HEK293 (cell line): ENCODE results near the gene OR52W1.

Source experiments
- CTCF ChIA-PET: fragments of 350-600 bp; formaldehyde crosslinking; extraction: SDS; loops from one replicate; lab custom pipeline; 2021; ENCODE audit warnings: antibody characterized with exemption; lab: Yijun Ruan, JAX
- POLR2A ChIA-PET: fragments of 300-600 bp; formaldehyde crosslinking; extraction: SDS; loops from one replicate; lab custom pipeline; 2020; ENCODE audit warnings: antibody characterized with exemption, inconsistent platforms; lab: Yijun Ruan, JAX
- H3K27ac ChIP-seq: fragments of 200-500 bp; sonication (Bioruptor generic); 2 replicates; pipeline ENCODE4 v1.5.1; 2014; ENCODE audit warnings: low read depth, low read length, control low read depth, inconsistent platforms; ENCODE audit errors: extremely low read depth
- H3K36me3 ChIP-seq, 2 experiments: fragments of 200-500 bp in 1 of 2; sonication (Bioruptor generic) in 1 of 2; 1 replicate in 1 of 2; 2 replicates in 1 of 2; pipeline ENCODE4 v1.5.1; 2014 to 2017; ENCODE audit warnings: inconsistent platforms in 2 of 2, low read length in 2 of 2; ENCODE audit not compliant: control insufficient read depth in 2 of 2, insufficient read depth in 1 of 2
- H3K4me1 ChIP-seq: fragments of 200-500 bp; sonication (Bioruptor generic); 2 replicates; pipeline ENCODE4 v1.5.1; 2014; ENCODE audit warnings: mild to moderate bottlenecking, low read length, inconsistent platforms; ENCODE audit not compliant: control insufficient read depth, insufficient read depth
- H3K4me3 ChIP-seq: 2 replicates; pipeline ENCODE4 v1.5.1; 2011; ENCODE audit warnings: low read depth, mild to moderate bottlenecking, control low read depth, low read length, moderate library complexity
- H3K9me3 ChIP-seq: fragments of 200-500 bp; sonication (Bioruptor generic); 2 replicates; pipeline ENCODE4 v1.5.1; 2014; ENCODE audit warnings: low read depth, low read length, inconsistent platforms; ENCODE audit not compliant: control insufficient read depth, insufficient read depth
- EGR2 ChIP-seq: fragments of 450-650 bp; formaldehyde crosslinking; IDR thresholded peaks from 2 replicates; pipeline ENCODE4 v1.5.1; 2016; ENCODE audit warnings: low read depth, missing biosample characterization, missing genetic modification characterization
- HOXC10 ChIP-seq: sonication (generic); formaldehyde crosslinking; IDR thresholded peaks from 2 replicates; pipeline ENCODE4 v1.8.1; 2023; ENCODE audit warnings: mild to moderate bottlenecking, missing genetic modification reagents
- KLF17 ChIP-seq: fragments of 450-650 bp; formaldehyde crosslinking; IDR thresholded peaks from 2 replicates; pipeline ENCODE4 v1.5.1; 2016; ENCODE audit warnings: missing biosample characterization, missing genetic modification characterization
- SETDB1 ChIP-seq: IDR thresholded peaks from one replicate; pipeline ENCODE4 v1.6.1; 2017; ENCODE audit warnings: mild to moderate bottlenecking, low read length, moderate library complexity, mixed read lengths; ENCODE audit not compliant: insufficient read length
- SP3 ChIP-seq: fragments of 450-650 bp; formaldehyde crosslinking; IDR thresholded peaks from 2 replicates; pipeline ENCODE4 v1.5.1; 2016; ENCODE audit warnings: missing biosample characterization, missing genetic modification characterization
- ZBTB6 ChIP-seq: fragments of 450-650 bp; formaldehyde crosslinking; IDR thresholded peaks from 2 replicates; pipeline ENCODE4 v1.5.1; 2017; ENCODE audit warnings: missing biosample characterization, missing genetic modification characterization
- ZFP3 ChIP-seq: fragments of 450-650 bp; formaldehyde crosslinking; IDR thresholded peaks from 2 replicates; pipeline ENCODE4 v1.5.1; 2016; ENCODE audit warnings: low read depth, missing biosample characterization, missing genetic modification characterization
- ZNF114 ChIP-seq: fragments of 450-650 bp; formaldehyde crosslinking; IDR thresholded peaks from 2 replicates; pipeline ENCODE4 v1.5.0; 2017; ENCODE audit warnings: missing biosample characterization, missing genetic modification characterization
- ZNF174 ChIP-seq: fragments of 450-650 bp; formaldehyde crosslinking; IDR thresholded peaks from 2 replicates; pipeline ENCODE4 v1.5.0; 2017; ENCODE audit warnings: missing biosample characterization, mild to moderate bottlenecking, missing genetic modification characterization
- ZNF184 ChIP-seq: fragments of 450-650 bp; IDR thresholded peaks from 2 replicates; pipeline ENCODE4 v1.5.1; 2018; ENCODE audit warnings: missing biosample characterization, mild to moderate bottlenecking, missing genetic modification characterization
- ZNF324 ChIP-seq: fragments of 450-650 bp; formaldehyde crosslinking; IDR thresholded peaks from 2 replicates; pipeline ENCODE4 v1.5.1; 2016; ENCODE audit warnings: missing biosample characterization, missing genetic modification characterization
- ZNF423 ChIP-seq: fragments of 450-650 bp; formaldehyde crosslinking; IDR thresholded peaks from 2 replicates; pipeline ENCODE4 v1.5.1; 2016; ENCODE audit warnings: missing biosample characterization, missing genetic modification characterization
- ZNF530 ChIP-seq: fragments of 450-650 bp; formaldehyde crosslinking; IDR thresholded peaks from 2 replicates; pipeline ENCODE4 v1.5.1; 2016; ENCODE audit warnings: low read depth, missing biosample characterization, missing genetic modification characterization
- ZNF600 ChIP-seq: fragments of 450-650 bp; formaldehyde crosslinking; IDR thresholded peaks from 2 replicates; pipeline ENCODE4 v1.5.1; 2016; ENCODE audit warnings: missing biosample characterization, missing genetic modification characterization
- ZNF654 ChIP-seq: fragments of 450-650 bp; formaldehyde crosslinking; IDR thresholded peaks from 2 replicates; pipeline ENCODE4 v1.5.1; 2016; ENCODE audit warnings: low read depth, missing biosample characterization, missing genetic modification characterization
- ZNF776 ChIP-seq: fragments of 450-650 bp; formaldehyde crosslinking; IDR thresholded peaks from 2 replicates; pipeline ENCODE4 v1.5.0; 2017; ENCODE audit warnings: missing biosample characterization, missing genetic modification characterization, borderline replicate concordance
- TF ChIP-seq, protein P1 (sequence below): fragments of 450-650 bp; formaldehyde crosslinking; optimal IDR thresholded peaks from 2 replicates; pipeline ENCODE3; 2016; ENCODE audit warnings: missing biosample characterization, mild to moderate bottlenecking, missing genetic modification characterization
- TF ChIP-seq, protein P2 (sequence below): fragments of 450-650 bp; formaldehyde crosslinking; IDR thresholded peaks from 2 replicates; pipeline ENCODE4 v1.5.1; 2016; ENCODE audit warnings: missing biosample characterization, missing genetic modification characterization

Gene OR52W1

GRCh38 chr11:6152126-6152525 is 46.9 kb upstream of the OR52W1 start:
- ChIA-PET CTCF (no interaction called here), POLR2A (no interaction called here)
- H3K27ac ChIP-seq, result no peak overlapping the region
- H3K36me3 ChIP-seq, result no peaks in the 10 kb centered on the region
- H3K4me3 ChIP-seq, result no peak overlapping the region
- H3K9me3 ChIP-seq, result no peaks in the 10 kb centered on the region
- TF ChIP-seq ZNF530 (tag by site-specific recombination), result no peak
- TF ChIP-seq ZNF184 (tag by site-specific recombination), result no peak
- TF ChIP-seq ZFP3 (tag by site-specific recombination), result no peak
- TF ChIP-seq ZNF324, result no peak
- TF ChIP-seq, protein P1, sequence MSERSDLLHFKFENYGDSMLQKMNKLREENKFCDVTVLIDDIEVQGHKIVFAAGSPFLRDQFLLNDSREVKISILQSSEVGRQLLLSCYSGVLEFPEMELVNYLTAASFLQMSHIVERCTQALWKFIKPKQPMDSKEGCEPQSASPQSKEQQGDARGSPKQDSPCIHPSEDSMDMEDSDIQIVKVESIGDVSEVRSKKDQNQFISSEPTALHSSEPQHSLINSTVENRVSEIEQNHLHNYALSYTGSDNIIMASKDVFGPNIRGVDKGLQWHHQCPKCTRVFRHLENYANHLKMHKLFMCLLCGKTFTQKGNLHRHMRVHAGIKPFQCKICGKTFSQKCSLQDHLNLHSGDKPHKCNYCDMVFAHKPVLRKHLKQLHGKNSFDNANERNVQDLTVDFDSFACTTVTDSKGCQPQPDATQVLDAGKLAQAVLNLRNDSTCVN (tag by site-specific recombination), result no peak
- TF ChIP-seq, protein P2, sequence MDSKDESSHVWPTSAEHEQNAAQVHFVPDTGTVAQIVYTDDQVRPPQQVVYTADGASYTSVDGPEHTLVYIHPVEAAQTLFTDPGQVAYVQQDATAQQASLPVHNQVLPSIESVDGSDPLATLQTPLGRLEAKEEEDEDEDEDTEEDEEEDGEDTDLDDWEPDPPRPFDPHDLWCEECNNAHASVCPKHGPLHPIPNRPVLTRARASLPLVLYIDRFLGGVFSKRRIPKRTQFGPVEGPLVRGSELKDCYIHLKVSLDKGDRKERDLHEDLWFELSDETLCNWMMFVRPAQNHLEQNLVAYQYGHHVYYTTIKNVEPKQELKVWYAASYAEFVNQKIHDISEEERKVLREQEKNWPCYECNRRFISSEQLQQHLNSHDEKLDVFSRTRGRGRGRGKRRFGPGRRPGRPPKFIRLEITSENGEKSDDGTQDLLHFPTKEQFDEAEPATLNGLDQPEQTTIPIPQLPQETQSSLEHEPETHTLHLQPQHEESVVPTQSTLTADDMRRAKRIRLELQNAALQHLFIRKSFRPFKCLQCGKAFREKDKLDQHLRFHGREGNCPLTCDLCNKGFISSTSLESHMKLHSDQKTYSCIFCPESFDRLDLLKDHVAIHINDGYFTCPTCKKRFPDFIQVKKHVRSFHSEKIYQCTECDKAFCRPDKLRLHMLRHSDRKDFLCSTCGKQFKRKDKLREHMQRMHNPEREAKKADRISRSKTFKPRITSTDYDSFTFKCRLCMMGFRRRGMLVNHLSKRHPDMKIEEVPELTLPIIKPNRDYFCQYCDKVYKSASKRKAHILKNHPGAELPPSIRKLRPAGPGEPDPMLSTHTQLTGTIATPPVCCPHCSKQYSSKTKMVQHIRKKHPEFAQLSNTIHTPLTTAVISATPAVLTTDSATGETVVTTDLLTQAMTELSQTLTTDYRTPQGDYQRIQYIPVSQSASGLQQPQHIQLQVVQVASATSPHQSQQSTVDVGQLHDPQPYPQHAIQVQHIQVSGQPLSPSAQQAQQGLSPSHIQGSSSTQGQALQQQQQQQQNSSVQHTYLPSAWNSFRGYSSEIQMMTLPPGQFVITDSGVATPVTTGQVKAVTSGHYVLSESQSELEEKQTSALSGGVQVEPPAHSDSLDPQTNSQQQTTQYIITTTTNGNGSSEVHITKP (tag by site-specific recombination), result no peak
- no peak for TF ChIP-seq SETDB1
- no peaks in the 10 kb centered on the region for H3K4me1 ChIP-seq

DNA sequence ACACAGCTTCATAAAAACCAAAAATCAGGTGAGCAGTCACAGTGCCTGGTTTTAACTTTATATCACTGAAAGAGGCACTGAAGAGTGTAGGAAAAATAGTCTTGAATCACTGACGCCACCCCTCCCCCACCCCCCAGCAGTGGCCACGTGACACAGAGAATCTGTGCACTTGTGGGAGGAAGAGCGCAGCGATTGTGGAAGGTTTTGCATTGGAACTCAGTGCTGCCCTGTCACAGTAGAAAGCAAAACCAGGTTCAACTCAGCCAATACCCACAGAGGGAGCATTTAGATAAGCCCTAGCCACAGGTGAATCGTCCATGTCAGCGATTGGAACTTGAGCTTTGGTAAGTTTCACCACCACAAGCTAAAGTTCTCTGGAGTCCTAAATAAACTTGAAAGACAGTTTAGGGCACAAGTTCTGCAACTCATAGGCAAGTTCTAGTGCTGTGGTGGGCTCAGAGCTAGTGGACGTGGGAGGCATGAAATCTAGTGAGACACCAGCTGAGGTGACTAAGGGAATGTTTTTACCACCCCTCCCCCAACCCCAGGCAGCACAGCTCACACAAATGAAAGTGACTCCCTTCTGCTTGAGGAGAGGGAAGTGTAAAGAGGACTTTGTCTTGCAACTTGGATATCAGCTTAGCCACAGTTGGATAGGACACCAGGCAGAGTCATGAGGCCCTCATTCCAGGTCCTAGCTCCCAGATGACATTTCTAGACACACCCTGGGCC is 42.2 kb upstream of the OR52W1 start:
- Histone ChIP-seq H3K9me3 (no peaks in the 10 kb centered on the region), H3K27ac (no peak overlapping the region), H3K36me3 (no peaks in the 10 kb centered on the region), H3K4me3 (no peak overlapping the region), H3K4me1 (no peaks in the 10 kb centered on the region)
- ChIA-PET CTCF (no interaction called here), POLR2A (no interaction called here)
- no peak for TF ChIP-seq SP3 (tag by site-specific recombination)
- TF ChIP-seq ZNF174, result no peak
- TF ChIP-seq ZNF654 (tag by site-specific recombination), result no peak
- TF ChIP-seq ZNF776, result no peak
- TF ChIP-seq KLF17 (tag by site-specific recombination), result no peak
- TF ChIP-seq ZBTB6 (tag by site-specific recombination), result no peak
- TF ChIP-seq ZNF114 (tag by site-specific recombination), result no peak
- no peak for TF ChIP-seq HOXC10 (CRISPR knock-in tag)
- TF ChIP-seq ZNF600 (tag by site-specific recombination), result no peak
- no peak for TF ChIP-seq ZNF423 (tag by site-specific recombination)
- TF ChIP-seq EGR2 (tag by site-specific recombination), result no peak
